GM19397 (cell line): ENCODE data around the gene MYDGF.

ENCODE experiments used
- ATAC-seq: cut with Tn5 transposase; IDR thresholded peaks from one replicate; pipeline ENCODE4 v1.9.1; 2021; ENCODE audit warnings: mild to moderate bottlenecking, moderate library complexity; ENCODE audit not compliant: unreplicated experiment

The MYDGF gene

GRCh38 chr19:4676955-4677731, 7.0 kb upstream of the MYDGF start:
- no peak for ATAC-seq

- no peak for ATAC-seq
Observed at GRCh38 chr19:4675346-4675745, 5.2 kb upstream of the MYDGF start.

- ATAC-seq = no peak
Observed at GRCh38 chr19:4673726-4674125, 3.6 kb upstream of the MYDGF start.

GRCh38 chr19:4673216-4673615, 3.1 kb upstream of the MYDGF start:
- no peak for ATAC-seq

- ATAC-seq = no peak
Observed at GRCh38 chr19:4671185-4671851, 1.2 kb upstream of the MYDGF start.

GRCh38 chr19:4664642-4665041, 5.5 kb downstream of the MYDGF start:
- no peak for ATAC-seq

- ATAC-seq = no peak
Observed at GRCh38 chr19:4662812-4663211, 7.3 kb downstream of the MYDGF start.

GRCh38 chr19:4662020-4662695, 8.0 kb downstream of the MYDGF start:
- ATAC-seq = no peak

GRCh38 chr19:4660993-4661392, 9.1 kb downstream of the MYDGF start:
- no peak for ATAC-seq

- ATAC-seq = no peak
Observed at GRCh38 chr19:4660181-4660791, 9.9 kb downstream of the MYDGF start.

- no peak for ATAC-seq
Observed at GRCh38 chr19:4657835-4658234, 12.3 kb downstream of the MYDGF start.

GRCh38 chr19:4657262-4657661, 12.9 kb downstream of the MYDGF start:
- no peak for ATAC-seq

GRCh38 chr19:4656102-4656501, 14.0 kb downstream of the MYDGF start:
- ATAC-seq = no peak

- no peak for ATAC-seq
Observed at GRCh38 chr19:4654437-4655361, 15.4 kb downstream of the MYDGF start.

- ATAC-seq = no peak
Observed at GRCh38 chr19:4653793-4654436, 16.2 kb downstream of the MYDGF start.

- ATAC-seq = no peak
Observed at GRCh38 chr19:4652075-4652474, 18.1 kb downstream of the MYDGF start.

GRCh38 chr19:4650159-4650558, 20.0 kb downstream of the MYDGF start:
- ATAC-seq = no peak

GRCh38 chr19:4649392-4650047, 20.6 kb downstream of the MYDGF start:
- no peak for ATAC-seq
